Fibroblast of villous mesenchyme (primary cell): ENCODE results near the gene ARMH3. TPM values are rescaled to one million over a fixed set of nuclear protein-coding genes. Genes with fewer than 3 reads are reported as not detected.

Experiments used
- DNase-seq: peaks from one replicate; pipeline ENCODE4 v3.0.0-alpha.2; 2010; ENCODE audit warnings: low read depth
- H3K4me3 ChIP-seq: 2 replicates; pipeline ENCODE4 v1.5.1; 2011; ENCODE audit warnings: low read depth, mild to moderate bottlenecking, low read length
- total RNA-seq: library from RNA; depleted of rRNA; stranded (reverse); fragments of >200 nt; gene quantifications from 2 replicates; pipeline ENCODE4 v1.2.3, GENCODE V29; 2012
- TF ChIP-seq, protein P1 (sequence below): IDR thresholded peaks from 2 replicates; pipeline ENCODE4 v1.5.1; 2012; ENCODE audit warnings: low read depth, mild to moderate bottlenecking, low read length; ENCODE audit not compliant: insufficient read depth

ARMH3 gene
- total RNA-seq, 1 donor: 10.4 TPM

DNA sequence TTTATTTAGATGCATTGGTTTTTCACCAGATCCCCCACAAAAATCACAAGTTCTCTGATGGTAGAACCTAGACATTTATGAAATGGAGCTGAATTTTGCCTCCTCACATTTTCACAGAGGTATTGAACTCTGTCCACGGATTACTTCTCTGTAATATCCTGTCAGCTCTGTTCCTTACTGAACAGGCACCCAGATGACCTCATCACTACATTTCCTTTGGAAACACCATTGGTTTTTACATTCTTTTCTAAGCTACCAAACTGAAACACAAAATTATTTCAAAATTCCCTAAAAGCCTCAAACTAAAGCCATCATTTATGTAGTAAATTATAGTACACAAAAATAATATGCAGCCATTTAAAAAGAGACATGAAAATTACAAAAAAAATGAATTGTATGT lies 114.1 kb downstream of the ARMH3 start:
- DNase-seq: peak; percentile 44
- no peak overlapping the region for H3K4me3 ChIP-seq
- TF ChIP-seq, protein P1, sequence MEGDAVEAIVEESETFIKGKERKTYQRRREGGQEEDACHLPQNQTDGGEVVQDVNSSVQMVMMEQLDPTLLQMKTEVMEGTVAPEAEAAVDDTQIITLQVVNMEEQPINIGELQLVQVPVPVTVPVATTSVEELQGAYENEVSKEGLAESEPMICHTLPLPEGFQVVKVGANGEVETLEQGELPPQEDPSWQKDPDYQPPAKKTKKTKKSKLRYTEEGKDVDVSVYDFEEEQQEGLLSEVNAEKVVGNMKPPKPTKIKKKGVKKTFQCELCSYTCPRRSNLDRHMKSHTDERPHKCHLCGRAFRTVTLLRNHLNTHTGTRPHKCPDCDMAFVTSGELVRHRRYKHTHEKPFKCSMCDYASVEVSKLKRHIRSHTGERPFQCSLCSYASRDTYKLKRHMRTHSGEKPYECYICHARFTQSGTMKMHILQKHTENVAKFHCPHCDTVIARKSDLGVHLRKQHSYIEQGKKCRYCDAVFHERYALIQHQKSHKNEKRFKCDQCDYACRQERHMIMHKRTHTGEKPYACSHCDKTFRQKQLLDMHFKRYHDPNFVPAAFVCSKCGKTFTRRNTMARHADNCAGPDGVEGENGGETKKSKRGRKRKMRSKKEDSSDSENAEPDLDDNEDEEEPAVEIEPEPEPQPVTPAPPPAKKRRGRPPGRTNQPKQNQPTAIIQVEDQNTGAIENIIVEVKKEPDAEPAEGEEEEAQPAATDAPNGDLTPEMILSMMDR: no peak

DNA sequence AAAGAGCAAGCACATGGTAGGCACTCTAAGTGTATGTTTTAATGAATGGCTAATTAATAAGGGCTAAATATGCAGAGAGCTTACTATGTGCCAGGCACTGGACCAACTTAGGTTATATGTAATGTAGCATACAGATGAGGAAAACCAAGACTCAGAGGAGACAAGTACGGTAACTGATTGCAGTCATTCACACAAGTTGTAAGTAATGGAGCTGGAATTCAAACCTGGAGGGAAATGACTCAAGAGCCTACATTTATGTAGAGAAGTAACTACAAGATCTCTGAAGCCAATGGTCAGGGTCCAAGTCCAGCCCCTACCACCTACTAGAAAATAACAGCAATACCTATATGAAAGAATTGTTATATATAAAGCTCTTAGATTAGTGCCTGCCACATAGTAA lies 115.1 kb downstream of the ARMH3 start:
- TF ChIP-seq, protein P1: no peak
- no peak overlapping the region for H3K4me3 ChIP-seq
- DNase-seq: no peak

DNA sequence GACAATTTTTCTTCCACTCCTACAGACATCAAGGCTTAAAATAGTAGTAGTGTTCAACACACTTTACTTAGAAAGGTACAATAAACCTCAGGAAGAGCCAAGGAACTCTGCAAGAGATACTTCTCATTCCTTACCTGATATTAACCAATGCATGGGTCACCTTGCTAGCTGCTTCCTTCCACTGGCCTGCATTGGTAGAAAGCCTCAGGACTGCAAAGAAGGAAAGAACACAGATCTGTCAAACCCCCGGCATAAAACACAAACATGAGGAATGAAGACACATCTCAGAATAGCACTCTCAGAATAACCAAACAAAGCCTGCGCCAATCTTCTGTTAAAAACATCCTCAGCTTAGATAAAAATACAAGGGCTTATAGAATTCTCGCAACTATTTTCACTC lies 116.2 kb downstream of the ARMH3 start:
- no peak for DNase-seq
- H3K4me3 ChIP-seq: no peak overlapping the region
- TF ChIP-seq, protein P1: no peak

DNA sequence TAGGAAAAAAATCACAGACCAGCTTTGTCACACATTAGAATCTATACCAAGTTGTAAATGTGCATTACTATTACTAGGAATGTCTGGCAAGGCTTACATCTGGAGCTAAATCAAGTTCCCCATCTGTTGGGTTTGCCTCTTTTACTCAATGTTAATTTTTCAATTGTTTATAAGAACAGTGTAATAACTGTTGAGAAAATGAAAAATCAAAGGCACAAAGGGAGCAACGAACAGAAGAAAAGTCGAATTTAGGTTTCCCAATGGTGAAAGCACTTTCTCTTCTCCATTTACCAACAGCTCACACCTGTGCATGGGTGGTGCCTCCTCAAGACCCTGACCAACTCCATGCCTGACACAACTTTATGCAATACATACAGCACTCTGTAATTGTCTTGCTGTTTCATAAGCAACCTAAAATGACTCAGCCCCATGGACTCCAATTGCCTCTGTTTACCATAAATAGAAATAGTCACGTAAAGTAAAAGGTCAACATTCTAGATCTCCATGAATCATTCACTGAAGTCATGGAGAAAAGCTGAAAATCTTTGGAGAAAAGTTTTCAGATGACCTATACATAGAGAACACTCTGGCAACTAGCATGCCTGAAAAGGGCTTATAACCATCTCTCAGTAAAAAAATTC lies 116.8 kb downstream of the ARMH3 start:
- TF ChIP-seq, protein P1: no peak
- DNase-seq: peak; percentile 91
- H3K4me3 ChIP-seq: no peak overlapping the region

DNA sequence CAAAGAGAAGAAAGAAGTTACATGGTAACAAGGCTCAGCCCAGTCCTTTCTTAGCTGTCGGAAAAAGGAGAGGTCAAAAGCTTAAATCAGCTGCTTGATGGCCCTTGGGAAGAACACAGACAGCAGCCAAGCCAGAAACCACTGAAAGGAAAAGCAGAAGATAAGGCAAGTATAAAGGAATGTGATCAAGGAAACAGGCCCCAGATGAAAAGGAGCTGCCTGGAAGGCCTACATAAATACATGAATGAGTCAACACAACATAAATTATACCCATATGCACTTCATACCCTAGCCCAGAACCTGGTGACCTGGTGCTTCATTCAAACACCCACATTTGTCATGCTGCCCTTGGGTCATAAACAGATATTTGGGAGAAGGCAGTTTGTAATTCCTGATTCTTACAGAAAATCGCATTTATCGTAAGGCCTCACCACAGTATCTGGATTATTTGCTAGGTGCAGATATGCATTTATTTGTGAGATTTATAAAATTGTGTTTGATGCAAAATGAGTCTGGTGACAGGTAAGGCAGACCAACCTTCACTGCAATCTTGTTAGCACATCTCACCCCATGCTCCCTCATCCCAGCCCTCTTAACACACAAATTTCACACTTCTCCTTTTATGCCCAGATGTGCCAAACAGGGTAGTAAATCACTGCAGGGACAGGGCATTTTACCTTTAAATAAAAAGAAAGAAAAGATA lies 117.5 kb downstream of the ARMH3 start:
- TF ChIP-seq, protein P1: no peak
- H3K4me3 ChIP-seq: no peak overlapping the region
- peak; percentile 90 for DNase-seq

DNA sequence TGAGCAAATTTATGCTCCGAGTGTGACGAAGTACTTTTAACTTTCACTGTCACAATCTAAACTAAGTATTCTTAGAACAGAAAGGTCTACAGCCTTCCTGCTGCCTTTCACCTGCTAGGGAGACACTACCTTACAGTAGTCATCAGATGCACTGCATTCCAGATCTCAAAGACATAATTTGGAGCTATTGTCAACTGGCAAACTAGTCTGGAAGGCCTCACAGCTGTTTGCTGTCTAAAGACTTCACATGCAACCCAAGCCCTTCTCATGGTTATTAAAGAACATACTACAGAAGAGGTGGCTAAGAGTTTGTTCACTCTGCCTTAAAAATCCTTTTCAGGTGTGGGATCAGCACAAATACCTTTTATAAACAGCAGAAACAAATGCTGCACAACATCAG lies 120.5 kb downstream of the ARMH3 start:
- no peak for DNase-seq
- H3K4me3 ChIP-seq: no peak overlapping the region
- TF ChIP-seq, protein P1: no peak
